GM21360 (cell line): Measurements from ENCODE around the gene TCERG1L.

ENCODE experiments used
- ATAC-seq: cut with Tn5 transposase; IDR thresholded peaks from one replicate; pipeline ENCODE4 v1.9.1; 2021; ENCODE audit warnings: mild to moderate bottlenecking, moderate library complexity; ENCODE audit not compliant: unreplicated experiment

The TCERG1L gene

DNA sequence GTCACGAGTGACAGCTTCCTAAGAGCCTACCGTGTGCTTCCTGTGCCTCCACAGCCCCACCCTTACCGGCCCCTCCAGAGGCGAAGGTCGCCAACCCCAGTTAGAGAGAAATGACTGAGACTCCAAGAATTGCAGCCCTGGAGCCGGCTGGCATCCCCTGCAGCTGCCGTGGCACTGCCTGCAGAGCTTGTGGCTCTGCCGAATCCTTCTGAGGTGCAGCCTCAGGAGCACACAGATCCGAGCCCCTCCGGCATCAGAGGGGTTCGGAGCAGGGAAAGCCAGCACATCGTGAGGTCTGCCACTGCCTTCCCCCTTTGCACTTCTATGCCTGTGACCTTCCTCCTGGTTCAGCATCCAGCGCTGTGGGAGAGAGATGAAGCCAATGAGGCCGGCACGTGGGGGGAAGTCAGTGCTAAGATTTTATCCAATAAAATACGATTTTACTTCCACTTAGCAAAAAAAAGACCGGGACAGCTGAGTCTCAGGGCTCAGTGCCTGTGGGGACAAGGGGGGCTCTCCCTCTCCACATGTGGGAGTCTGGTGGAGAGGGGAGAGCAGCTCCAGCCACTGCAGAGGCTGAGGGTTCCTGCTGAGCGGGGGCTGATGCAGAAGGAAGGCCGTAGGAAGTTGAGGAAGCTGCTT is 80.1 kb downstream of the TCERG1L start:
- no peak for ATAC-seq

DNA sequence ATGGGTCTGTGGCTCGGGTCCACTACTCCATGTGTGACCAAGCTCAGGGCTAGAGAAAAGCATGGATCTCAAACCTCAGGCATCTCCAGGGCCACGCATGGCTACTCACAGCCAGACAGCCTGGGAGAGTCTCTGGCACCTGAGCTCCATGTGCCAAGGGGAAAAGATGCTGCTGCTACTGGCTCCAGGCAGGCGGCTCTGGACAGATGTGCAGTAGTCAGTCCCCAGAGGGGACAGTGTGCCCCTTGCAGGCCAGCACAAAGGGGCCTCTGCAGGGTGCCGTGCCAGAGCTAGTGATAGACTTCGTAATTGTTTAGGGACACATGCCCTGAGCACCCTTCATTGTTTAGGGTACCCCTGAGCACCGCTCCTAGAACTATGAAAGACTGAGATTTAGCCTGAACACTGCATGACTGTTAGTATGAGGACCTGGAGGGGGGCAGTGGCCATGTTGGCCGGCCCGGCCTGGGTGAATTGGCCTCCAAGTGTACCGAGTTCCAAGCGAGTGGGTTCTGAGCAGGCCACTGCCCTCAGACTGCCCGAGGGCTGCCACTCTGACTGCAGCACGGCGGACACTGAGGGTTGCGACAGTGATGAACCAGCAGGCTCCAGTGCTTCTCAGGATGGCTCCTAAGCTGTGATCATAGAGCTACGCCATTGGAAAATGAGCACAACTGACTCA is 80.7 kb downstream of the TCERG1L start:
- ATAC-seq, result no peak

DNA sequence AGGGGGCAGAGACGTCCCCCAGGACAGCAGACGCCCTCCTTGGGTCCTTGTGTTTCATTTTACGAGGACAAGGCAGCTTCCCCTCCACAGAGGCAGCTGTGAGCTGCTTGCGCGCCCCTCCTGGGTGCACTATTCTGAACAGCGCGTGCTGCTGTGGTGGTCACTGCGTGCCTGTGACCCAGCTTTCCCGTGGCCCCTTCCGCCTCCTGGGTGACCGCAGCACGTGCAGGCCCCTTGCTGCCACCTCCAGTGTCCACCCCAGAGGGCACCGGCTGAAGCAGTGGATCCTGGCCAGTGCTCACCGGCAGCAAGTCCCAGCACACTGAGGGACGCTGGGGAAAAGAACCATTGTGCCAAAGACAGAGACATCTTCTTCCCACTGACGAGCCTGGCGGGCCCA is 81.4 kb downstream of the TCERG1L start:
- no peak for ATAC-seq

DNA sequence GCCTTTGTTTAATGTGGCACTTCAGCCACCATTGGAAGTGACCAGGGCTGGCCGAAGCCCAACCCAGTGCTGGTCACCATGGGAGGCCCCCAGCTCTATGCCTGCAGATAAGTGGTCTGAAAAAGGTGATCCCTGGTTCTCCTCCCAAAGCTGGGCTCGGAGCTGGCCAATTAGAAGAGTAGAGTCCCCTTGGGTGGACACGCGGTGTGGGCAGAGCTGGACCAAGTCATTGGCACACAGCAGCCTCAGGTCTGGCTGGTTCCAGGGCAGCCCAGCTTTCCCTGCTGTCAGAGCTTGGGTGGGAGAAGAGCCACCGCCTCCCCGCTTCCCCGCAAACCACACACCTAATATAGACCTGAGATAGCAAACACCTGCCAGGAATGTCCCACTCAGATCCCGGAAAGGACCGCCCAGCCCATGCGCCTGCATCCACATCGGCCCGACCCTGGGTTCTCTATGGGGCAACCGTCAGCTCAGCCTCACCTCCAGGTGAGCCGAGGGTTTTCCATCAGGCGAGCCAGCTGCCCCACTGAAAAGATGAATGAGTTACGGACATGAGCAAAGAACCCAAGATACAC is 84.3 kb downstream of the TCERG1L start:
- no peak for ATAC-seq

DNA sequence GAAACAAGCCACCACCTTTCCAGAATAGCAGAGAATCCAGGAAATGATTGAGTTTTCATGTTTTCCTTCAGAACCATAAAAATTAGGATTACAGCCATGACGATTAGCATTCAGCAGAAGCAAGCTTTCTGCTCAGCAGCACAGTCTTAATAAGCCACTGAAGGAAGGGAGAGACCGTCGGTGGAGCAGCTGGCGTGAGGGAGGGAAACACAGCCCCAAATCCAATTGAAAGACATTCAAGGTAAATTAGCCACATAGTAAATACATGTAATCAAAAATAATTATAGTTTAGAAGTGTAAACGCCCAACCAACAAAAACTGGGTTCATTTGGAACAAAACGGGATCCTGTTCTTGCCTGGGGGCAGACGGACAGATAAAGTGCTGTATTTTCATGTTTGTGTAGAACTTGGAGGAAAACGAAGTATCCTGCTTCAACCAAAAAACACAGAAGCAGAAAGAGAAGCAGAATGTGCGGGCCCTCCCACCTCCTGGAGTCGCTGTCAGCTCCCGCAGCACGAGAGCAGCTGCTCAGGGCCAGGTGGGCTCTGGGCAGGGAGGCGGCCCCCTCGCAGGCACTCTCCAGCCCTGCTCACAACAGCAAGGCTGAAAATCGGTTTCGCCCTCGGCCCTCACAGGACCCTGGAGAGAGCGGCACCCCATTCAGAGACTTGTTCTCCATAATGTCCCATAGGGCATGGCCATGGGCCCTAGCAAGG is 84.9 kb downstream of the TCERG1L start:
- no peak for ATAC-seq

DNA sequence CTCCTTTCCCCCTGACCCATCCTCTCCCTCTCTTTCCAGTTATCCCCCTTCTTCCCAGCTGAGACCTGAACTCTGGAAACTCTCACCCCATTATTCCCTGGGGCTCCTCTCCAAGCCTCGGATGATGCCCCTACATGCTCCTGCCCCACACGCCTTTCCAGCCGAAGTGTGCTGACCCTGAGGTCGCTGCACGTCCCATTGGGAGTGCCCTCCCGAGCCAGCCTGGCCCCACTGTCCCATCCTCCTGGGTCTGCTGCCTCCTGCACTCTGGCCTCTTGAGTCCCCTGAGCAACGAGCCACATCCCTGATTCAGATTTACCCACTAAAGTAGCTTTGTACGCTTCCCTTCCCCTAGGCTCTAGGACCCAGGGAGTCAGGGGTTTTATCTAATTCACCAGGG is 87.4 kb downstream of the TCERG1L start:
- no peak for ATAC-seq

DNA sequence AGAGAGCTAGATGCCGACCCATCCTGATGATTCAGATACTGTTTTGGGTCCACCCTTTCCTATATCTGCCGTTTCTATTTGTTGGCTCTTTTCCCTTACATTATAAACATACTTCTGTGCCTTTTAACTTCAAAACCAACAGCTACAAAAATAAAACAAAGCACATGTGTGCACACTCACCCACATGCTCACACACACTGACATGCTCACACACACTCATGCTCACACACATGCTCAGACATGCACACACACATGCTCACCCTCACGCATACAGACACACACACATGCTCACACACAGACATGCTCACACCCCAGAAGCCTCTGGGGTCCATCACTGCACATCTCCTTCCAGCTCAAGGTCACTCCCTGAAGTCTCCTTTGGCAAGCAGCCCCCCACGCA is 88.1 kb downstream of the TCERG1L start:
- no peak for ATAC-seq

DNA sequence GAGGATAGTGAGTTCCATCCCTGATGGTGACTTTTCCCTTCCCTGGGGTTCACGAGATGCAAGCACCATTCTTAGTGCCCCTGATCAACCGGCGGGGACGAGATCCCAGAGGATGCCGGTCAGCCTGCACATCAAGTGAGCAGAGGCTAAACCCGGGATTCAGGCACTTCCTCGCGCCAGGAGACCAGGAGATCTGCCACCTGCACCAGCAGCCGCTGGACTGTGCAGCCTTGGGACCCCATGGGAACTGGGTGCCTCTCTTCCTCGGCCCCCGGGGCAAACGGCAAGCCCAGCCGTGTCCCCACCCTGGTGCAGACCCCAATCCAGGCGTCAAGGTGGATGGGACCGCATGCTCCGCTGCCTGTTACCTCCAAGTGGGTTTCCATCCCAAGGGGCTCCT is 88.5 kb downstream of the TCERG1L start:
- no peak for ATAC-seq

DNA sequence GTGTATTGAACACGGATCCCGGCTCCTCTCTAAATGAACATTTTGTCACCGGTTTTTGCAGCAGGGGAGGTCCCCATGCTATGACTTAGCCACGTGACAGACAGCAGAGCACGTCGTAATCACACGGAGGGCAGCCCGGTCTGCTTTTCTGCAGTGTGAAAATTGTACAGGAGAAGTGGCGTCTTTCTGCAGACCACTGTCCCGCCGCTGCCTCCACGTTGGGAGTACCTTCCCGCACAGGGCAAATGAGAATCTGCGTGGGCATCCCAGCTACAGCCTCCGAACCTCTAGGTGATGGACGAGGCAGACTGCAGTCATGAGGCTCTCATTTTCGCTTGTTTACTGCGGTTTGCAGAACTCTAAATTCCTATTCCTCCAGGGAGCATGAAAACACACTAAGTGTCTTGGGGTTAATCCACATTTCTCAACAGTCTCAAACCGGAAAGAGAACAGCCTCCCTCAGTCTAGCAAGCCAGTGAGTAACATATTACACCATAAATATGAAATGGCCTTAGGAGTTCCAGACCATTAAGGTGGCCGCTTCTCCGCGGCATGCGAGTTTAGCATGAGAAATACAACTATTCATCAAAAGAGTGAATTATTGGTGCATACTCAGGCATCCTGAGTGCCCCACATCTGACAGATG is 89.8 kb downstream of the TCERG1L start:
- no peak for ATAC-seq

DNA sequence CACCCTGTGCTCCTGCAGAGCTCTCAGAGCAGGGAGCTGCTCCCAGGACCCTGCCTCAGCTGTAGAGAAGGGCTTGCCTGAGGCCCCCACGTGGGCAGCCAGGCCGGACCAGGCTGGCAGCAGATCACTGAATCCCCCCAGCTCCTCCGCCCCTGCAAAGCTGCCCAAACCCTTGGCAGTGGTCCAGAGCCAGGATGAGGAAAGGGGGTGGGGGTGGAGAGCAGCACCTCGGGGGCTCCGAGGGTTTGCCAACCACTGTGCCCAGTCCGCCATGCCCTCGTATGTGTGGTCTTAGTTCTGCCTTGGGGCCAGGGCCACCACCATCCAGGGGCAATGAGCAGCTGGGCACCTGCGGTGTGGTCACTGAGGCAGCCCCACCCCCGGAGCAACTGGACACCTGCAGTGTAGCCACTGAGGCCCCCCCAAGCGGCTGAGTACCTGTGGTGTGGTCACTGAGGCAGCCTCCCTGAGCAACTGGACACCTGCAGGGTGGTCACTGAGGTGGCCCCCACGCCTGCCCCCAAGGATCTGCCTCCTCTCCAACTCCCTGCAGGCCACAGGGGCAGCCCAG is 90.8 kb downstream of the TCERG1L start:
- no peak for ATAC-seq

DNA sequence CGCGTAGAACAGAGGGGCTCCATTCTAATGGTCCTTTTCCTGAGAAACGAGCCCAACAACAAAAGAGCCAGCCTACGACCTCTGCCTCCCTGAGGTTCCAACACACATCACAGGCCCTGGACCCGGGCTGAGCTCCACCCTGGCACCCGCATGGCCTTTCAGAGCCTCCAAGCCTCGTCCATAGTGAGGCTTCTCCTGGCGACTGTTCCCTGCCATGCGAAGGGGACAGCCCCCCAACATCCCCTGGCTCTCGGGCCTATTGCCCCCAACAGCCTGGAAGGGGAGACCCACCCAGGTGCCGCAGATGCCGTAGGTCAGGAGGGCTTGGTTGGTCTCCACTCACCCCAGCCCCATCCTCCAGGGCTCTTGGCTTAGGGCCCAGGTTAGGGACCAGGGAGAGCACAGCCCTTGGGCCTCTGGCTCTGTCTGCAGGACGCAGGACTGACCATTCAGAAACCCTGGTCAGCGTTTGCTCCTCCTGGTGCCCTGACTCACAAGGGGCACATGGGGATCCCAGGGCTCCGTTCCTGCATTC is 91.5 kb downstream of the TCERG1L start:
- no peak for ATAC-seq

DNA sequence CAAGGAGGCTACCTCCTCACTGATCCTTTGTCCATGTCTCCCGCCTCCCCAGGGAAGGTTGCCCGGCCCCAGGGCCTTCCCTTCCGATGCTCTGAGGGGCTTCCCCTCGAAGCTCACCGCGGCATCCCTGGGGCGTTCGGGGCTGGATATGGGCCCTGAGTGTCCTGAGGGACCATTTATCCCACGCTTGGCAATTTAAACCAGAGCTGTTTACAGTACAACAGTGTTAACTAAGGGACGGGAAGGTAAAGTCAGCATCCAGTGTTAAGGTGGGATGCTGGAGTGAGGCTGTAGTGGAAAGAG is 92.0 kb downstream of the TCERG1L start:
- no peak for ATAC-seq

DNA sequence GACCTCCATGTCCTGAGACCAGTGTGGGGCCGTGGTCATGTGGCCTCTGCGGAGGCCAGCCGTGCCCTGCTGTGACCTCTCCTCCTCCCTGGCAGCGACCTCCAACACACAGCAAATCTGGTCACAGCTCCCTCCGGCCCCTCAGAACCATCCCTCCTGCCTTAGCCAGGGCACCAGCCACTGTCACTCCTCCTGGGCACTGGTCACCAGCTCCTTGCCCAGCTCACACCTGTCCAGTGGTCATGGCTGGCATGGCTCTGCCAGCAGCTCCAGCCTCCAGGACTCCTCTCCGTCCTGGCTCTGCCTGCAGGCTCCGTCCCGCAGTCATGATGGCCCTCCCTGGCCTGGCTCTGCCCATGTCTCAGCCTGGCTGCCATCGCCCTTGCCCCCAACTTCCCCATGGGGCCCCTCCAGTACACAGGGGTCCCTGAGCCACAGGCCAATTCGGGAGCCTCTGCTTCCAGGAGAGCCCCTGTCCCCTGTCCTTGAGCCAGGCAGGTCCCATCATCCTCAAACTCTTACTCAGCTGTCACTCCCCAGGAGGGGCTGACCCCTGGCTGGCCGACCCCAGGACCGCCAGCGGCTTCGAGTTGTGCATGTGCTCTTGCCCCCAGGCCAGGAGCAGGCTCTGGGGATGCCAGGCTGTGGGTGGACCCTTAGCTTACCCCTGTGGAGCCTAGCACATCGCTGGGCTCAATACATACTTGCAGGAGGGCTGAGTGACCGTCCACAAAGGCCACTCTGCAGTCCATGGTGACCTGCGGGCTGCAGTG is 92.5 kb downstream of the TCERG1L start:
- no peak for ATAC-seq

DNA sequence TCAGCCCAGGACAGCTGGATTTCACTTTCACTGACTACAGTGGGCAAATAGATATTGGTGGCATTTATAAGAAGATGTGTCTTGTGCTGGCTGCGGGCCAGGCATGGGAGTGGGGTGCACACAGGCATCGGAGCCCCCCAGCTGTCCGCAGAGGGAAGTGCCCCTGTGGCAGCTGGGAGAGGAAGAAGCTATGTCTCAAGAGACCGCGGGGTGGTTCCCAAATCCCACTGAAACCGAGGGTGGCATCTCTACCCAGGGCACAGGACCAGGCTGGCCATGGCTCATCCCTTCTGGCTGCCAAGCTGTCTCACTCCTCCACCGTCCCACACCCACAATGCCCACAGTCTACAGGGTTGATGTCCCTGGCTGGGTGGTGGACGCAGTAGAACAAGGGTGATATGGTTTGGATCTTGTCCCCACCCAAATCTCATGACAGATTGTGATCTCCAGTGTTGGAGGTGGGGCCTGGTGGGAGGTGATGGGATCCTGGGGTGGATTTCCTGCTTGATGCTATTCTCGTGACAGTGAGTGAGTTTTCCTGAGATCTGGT is 94.8 kb downstream of the TCERG1L start:
- no peak for ATAC-seq

DNA sequence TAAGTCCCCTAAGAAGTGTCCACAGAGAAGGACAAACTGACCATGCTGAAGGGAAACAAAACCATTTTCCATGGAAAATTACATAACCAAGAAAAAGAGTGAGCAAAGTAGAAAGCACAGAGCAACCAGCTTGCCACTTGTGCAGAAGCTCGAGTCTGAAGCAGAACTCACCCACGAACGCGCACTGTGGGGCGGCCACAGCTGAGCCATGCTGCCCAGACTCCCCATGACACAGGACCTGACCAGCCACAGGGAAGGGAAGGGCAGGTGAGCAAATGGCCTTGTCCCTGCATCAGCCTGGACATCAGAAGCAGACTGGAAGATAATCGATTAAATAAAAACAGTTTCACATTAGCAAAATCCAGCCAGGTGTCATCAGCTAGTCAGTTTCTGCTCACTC is 95.7 kb downstream of the TCERG1L start:
- no peak for ATAC-seq

DNA sequence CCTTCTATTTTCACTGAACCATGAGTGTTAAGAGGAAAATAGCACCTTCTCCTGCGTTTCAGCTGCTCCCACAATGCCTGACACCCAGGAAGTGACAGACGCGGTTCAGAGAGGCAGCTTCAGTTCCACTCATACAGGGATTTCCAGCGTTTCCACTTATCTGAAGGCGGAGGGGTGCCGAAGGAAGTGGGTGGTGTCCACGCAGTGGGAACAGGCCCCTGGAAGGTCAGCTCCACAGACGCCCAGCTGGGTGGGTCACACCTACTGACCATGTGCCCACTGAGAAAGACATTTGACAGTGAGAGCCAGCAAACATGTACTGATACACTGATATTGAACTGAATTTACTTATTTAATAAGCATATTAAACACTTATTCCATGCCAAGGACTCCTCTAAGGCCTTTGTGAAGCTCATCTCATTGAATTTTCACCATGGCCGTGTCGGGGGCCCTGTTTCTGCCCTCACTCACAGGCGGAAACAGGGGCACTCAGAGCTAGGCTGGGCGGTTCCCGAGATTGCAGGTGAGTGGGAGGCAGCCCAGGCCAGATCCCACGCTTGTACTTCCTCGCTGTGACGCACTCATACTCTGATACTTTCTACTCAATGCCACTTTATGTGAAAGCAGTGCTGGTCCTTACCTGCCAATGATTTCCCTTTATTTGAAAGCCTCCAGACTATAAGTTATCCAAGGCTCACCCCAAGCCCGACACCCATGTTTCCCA is 96.8 kb downstream of the TCERG1L start:
- ATAC-seq, result no peak

DNA sequence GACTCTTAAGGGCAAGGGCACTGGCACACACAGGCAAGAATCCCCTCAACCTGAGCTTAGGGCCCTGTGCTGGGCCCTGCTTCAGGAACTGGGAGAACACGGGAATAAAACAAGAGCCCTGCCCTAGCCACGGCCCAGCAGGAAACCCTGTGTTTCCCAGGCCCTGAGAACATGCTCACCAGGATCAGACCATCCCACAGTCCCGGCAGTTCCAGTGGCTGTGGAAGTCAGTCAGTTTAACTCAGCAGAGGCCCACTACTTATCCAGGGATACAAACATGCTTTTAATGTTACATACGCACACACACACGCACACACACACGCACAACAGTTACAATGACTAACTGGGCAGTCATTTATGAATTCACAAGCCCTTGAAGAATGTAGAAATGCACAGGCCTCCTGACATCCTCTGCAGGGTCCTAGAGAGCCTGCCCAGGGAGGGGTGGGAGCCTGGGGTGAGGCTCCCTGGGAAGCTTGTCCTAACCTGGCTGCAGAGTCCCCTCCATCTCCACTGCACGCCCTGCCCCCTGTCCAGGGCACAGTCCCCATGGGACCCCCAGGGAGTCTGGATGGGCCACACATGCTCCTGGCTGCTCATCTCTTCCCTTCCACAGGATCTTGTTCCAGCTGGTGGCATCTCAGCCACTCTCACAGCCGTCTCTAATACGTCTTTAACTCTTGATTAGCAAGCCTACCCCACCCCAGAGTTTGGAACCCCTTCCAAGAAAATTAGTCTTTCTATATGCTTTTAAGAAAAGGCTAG is 97.6 kb downstream of the TCERG1L start:
- ATAC-seq, result no peak

DNA sequence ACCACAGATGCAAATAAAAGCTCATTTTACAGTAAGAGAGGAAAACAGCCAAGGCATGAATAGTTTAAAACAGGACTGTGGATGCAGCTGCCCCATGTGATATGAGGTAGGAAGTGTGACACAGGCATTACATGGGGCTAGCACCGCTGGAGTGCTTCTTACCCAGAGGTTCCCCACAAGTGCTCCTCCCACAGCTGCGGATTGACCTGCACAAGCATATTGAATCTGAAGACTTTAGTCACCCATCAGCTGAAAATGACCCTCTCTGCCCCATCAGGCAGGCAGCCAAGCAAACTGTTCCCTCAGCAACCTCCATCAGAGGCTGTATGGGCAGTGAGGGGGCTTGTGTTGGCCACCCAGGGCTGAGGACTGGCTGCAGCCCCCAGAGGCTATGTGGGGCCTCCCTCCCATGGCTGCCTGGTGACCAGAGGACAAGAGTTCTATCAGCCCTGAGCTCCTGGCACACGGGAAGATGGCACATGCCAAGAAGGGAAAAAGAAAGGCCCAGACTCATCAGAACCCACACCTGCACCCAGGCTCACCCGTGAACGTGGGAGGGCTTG is 98.7 kb downstream of the TCERG1L start:
- no peak for ATAC-seq
